NCI-H460 (cell line): ENCODE results near the gene FRMPD4. TPM values are rescaled to one million over a fixed set of nuclear protein-coding genes. Genes with fewer than 3 reads are reported as not detected.
"Not testable (repeated sequence)": the region's sequence is repeated elsewhere in the genome, so short reads cannot be mapped to it uniquely, and the experiment has no call there.

Source experiments
- DNase-seq: peaks from one replicate; pipeline ENCODE4 v3.0.0-alpha.2; 2016; ENCODE audit warnings: low read depth; ENCODE audit errors: extremely low read depth
- polyA plus RNA-seq: library from polyadenylated mRNA; depleted of rRNA; stranded (reverse); fragments of >200 nt; gene quantifications from 2 replicates; pipeline ENCODE4 v1.2.3, GENCODE V29; 2014; cell fraction: nucleus; rRNA removed
- total RNA-seq: library from RNA; depleted of rRNA; stranded (reverse); fragments of >200 nt; shearing (Covaris generic); gene quantifications from 2 replicates; pipeline ENCODE4 v1.2.3, GENCODE V29; 2014; rRNA removed

FRMPD4 gene
- 0.15 and 0.32 TPM in 2 replicates for total RNA-seq
- 0.01 TPM in 2 replicates for polyA plus RNA-seq

- no peak for DNase-seq
Measured at GRCh38 chrX:12138361-12139313, at the start of gene FRMPD4. Gene FRMPD4, plus strand, starts transcription at chrX:12138473. Its CDS starts 499 bp downstream, at chrX:12138972.

GRCh38 chrX:12089740-12090139 lies 48.5 kb upstream of the FRMPD4 start:
- no peak for DNase-seq

DNA sequence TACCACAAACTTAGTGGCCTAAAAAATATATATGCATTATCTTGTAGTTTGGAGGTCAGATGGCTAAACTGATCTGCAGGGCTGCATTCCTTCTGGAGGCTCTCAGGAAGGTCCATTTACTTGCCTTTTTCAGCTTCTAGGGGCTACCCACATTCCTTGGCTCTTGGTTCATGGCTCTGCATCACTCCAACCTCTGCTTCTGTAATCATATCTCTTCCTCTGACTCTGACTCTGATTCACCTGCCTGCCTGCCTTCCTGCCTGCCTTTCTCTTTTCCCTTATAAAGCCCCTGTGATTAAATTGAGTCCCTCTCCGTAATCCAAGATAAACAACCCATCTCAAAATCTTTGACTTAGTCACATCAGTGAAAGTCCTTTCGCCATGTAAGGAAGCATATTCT lies 25.0 kb upstream of the FRMPD4 start:
- no peak for DNase-seq

- DNase-seq, result no peak
Measured at GRCh38 chrX:12115377-12115776, 22.9 kb upstream of the FRMPD4 start.

- DNase-seq, result no peak
Measured at GRCh38 chrX:12118134-12118533, 20.1 kb upstream of the FRMPD4 start.

- no peak for DNase-seq
Measured at GRCh38 chrX:12128017-12128416, 10.3 kb upstream of the FRMPD4 start.

GRCh38 chrX:12137951-12138360 lies 317 bp upstream of the FRMPD4 start:
- no peak for DNase-seq

- no peak for DNase-seq
Measured at GRCh38 chrX:12139934-12140611, 1.8 kb downstream of the FRMPD4 start.

DNA sequence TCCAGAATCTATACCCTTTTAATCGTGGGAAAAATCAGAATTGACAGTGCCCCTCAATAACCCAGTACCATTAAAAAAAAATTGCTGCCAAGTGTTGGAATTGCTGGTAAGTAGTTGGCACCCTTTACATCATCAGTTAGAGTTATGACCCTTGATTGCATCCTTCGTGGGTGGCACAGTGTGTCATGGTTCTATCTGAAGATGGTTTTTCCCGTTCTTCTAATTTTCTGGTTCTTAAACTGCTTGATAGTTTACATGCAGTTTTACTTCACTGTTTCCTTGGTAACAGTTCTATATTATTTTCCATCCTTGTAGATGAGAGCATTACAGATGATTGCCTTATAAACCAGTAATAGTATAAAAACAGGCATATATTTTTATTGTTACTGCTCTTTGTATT lies 3.2 kb downstream of the FRMPD4 start:
- no peak for DNase-seq

GRCh38 chrX:12142661-12143060 lies 4.4 kb downstream of the FRMPD4 start:
- no peak for DNase-seq

DNA sequence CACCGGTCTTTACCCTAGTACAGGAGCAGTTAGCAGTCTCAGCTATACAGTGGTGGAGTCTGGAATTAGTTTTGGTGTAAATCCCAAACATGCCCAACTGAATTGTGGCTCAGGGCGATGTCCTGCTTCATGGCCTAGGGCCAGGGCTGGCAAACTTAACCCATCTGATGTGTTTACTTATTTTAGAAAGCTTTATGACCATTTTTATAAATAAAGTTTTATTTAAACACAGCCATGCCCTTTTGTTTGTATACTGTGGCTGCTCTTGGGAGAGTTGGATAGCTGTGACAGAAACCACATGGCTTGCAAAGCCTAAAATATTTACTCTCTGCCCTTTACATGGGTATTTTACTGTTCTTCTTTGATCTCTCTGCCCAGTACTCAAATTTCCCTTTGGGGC lies 7.1 kb downstream of the FRMPD4 start:
- no peak for DNase-seq

- DNase-seq, result no peak
Measured at GRCh38 chrX:12149670-12150407, 11.6 kb downstream of the FRMPD4 start.

DNA sequence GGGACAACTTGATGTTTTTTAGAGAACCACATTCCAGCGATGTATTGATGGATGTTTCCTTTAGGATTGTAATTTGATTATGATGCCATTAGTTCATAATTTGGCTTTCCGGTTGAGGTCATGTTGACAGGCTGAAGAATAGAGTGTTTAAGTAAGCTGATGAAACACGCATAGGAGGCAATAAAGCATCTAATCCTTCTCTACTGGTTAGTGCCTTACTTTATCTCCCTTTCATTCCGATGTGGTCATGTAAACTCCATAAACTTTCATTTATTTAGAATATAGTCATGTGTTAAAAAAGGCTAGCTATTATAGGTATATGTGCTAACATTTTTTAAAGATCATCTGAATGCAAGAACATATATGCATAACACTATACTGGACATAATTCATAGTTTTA lies 15.0 kb downstream of the FRMPD4 start:
- DNase-seq, result no peak

DNA sequence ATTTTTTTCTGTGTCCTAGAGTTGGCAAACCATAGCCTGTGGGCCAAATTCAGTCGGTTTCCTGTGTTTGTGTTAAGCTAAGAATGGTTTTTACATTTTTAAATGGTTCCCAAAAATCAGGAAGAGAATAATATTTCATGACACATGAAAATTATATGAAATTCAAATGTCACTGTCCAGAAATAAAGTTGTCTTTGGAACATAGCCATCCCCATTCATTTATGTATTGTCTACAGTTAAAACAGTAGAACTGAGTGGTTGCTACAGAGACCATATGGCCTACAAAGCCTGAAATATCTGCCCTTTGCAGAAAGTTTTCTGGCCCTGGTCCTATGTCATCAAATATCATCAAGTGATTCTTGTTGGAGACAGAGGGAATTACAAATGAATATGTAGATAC lies 15.5 kb downstream of the FRMPD4 start:
- no peak for DNase-seq

DNA sequence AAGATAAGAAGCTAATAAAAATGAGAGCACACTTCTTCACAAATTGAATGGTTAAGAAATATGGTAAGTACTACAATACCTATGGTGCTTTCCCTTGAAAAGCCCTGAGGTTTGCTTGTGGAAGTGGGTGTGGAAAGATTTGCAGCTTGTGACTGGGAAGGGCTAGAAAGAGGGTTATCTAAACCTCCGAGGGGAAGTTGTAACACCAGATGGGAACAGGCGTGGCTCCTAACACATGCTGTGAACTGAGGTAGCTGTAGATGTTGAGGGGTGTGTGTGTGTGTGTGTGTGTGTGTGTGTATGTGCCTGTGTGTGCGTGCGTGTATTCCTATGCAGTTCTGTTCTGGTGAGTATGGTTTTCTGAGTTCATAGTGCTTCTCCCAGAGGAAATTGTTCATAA lies 21.5 kb downstream of the FRMPD4 start:
- DNase-seq, result no peak

DNA sequence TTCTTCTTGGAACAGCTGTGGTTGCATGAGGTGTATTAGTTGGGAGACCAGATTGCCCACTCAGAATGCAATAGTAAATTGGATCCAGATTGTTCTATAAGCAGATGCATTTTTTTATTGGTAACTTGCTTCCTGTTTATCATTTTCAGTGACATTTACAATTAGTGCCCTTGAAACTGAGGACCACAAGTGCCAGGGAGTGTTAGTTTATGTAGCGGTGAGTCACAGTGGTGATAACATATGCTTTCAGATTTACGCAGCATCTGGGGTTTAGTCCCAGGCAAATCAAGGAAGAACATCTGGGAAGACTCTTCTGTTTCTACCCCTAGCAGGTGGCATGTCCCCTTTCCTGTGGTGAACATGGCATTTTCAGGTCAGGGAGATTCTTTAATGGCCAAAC lies 24.1 kb downstream of the FRMPD4 start:
- no peak for DNase-seq

- DNase-seq, result not testable (repeated sequence)
Measured at GRCh38 chrX:12164180-12164579, 25.9 kb downstream of the FRMPD4 start.

DNA sequence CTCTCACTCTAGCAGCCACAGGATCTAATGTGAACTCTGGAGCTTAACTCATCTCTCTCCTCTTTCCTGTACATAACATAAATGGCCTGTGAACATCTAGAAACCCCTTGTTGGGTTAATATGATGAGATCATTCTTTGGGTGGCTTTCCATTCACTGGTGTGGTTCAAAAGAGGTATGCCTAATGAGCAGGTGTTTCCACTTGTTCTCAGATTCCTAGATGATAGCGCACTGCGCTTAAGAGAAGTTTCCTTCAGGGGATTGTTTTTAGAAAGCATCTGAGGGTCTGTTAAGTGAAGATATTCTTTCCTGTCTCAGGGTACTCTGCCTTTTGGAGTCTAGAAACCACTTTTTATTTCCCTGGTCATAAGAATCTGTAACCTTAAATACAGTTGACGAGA lies 32.5 kb downstream of the FRMPD4 start:
- no peak for DNase-seq

DNA sequence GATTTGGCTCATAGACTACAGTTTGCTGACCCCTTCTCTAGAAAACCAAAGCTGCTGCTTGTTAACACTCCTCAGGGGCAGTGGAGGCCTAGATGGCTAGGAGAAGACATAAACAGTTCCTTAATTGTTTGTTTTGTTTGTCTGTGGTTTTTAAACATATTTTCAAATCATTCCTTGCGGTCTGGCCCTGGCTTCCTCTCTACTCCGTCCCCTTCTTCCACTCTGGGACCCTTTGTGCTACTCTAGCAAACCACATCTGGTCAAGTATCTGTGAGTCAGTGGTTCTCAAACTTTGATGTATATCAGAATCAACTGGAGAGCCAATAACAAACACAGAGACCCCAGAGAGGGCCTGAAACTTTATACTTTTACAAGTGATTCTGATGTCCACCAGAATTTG lies 36.1 kb downstream of the FRMPD4 start:
- DNase-seq, result no peak

DNA sequence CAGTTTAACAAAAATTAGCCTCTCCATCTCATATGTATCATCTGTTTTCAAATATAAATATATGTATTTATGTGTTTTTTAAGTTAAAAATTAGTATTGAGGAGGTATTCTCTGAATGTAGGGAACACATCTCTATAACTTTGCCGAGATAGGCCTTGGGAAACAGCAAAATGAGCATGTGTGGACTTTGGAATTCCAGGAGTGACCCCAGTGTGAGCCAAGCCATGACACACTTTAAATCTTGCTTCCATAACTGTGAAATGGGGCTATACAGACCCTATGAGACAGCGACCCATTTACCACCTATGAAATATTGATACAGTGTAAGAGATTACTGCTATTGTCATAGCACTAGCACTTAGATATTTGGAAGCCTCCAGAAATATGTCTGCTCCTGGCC lies 58.8 kb downstream of the FRMPD4 start:
- DNase-seq, result no peak

GRCh38 chrX:12206413-12206812 lies 68.1 kb downstream of the FRMPD4 start:
- no peak for DNase-seq
